WERI-Rb-1 (cell line): ENCODE results near the gene RIPPLY2.

Experiments used
- DNase-seq: peaks from one replicate; pipeline ENCODE4 v3.0.0-alpha.2; 2020
- H3K27ac ChIP-seq: fragments of 250-450 bp; sonication (Bioruptor Pico); 2 replicates; pipeline ENCODE4 v1.5.1; 2020; ENCODE audit warnings: mild to moderate bottlenecking, moderate library complexity
- H3K27me3 ChIP-seq: fragments of 250-450 bp; sonication (Bioruptor Pico); 2 replicates; pipeline ENCODE4 v1.5.1; 2021; ENCODE audit warnings: mild to moderate bottlenecking, low read depth, moderate library complexity; ENCODE audit not compliant: insufficient read depth, severe bottlenecking
- H3K36me3 ChIP-seq: fragments of 250-450 bp; sonication (Bioruptor Pico); 2 replicates; pipeline ENCODE4 v1.5.1; 2020; ENCODE audit warnings: mild to moderate bottlenecking, moderate library complexity
- H3K4me3 ChIP-seq: 2 replicates; pipeline ENCODE4 v1.5.1; 2011; ENCODE audit warnings: low read depth, mild to moderate bottlenecking, control low read depth, low read length
- H3K9me3 ChIP-seq: fragments of 250-450 bp; sonication (Bioruptor Pico); 2 replicates; pipeline ENCODE4 v1.5.1; 2021; ENCODE audit warnings: mild to moderate bottlenecking, moderate library complexity; ENCODE audit not compliant: severe bottlenecking
- CTCF ChIP-seq: IDR thresholded peaks from 2 replicates; pipeline ENCODE4 v1.5.1; 2011; ENCODE audit warnings: low read depth, mild to moderate bottlenecking, control low read depth, inconsistent platforms, low read length

RIPPLY2 gene

GRCh38 chr6:83872386-83873118, 19.4 kb downstream of the RIPPLY2 start:
- Histone ChIP-seq H3K4me3 (no peak overlapping the region), H3K36me3 (peaks cover 10% of the 10 kb centered on the region), H3K9me3 (no peaks in the 10 kb centered on the region), H3K27me3 (no peaks in the 10 kb centered on the region), H3K27ac (no peak overlapping the region)
- no peak for TF ChIP-seq CTCF
- DNase-seq, result no peak

GRCh38 chr6:83873869-83874268, 20.7 kb downstream of the RIPPLY2 start:
- no peak for TF ChIP-seq CTCF
- Histone ChIP-seq H3K36me3 (peaks cover 3% of the 10 kb centered on the region; the same call in 1 of the 2 replicates), H3K4me3 (no peak overlapping the region), H3K27ac (no peak overlapping the region), H3K27me3 (no peaks in the 10 kb centered on the region), H3K9me3 (no peaks in the 10 kb centered on the region)
- no peak for DNase-seq

DNA sequence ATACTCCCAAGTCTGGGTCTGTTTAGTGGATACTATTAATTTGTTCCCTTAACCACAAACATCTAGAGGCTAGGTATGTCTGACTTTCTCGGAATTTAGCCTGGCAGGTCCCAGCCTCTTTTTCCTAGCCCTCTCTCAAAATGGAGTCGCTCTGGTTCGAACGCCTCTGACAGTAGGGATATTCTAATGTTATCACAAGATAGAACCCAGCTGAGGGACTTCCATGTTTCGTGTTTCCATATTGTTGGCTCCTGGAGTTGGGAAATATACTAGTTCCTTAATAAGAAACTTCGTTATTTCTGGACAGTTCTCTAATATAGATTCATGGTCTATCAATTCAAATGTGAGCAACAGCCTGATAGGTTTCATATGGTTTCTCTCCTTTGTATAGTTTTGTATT, 22.7 kb downstream of the RIPPLY2 start:
- TF ChIP-seq CTCF, result no peak

DNA sequence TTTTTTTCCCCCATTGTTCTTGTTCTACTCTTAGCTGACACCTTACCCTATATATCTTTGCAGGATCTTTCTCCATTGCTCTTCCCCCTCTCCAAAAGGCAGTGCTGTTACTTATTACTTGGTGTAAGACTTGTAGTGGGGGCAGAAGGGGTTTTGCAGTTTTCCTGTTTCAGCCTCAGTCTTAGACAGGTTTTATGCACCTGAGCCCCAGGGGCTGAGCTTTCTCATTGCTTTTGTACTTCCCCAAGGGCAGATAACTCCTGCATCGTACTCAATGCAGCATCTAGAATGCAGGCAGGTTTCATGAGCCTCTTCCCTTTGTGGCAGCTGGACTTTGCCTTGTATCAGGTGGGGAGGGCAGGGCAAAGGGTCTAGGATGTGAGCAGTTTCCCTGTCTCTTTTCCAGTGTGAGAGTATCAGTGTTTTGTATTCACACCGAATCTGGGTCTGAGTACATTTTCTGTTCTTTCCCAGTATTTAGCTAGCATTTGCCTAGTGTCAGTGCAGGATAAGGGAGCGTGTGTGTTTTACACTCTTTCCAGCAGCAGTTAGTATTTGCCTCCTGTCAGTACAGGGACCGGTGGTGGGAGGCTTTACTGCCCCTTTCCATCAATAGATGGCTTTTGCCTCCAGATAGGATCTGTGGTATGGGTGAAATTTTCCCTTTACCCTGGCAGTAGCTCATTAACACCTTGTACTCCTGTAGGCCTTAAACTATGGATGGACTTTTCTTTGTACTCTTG, 25.9 kb downstream of the RIPPLY2 start:
- Histone ChIP-seq H3K9me3 (no peaks in the 10 kb centered on the region), H3K36me3 (no peaks in the 10 kb centered on the region), H3K4me3 (no peak overlapping the region), H3K27ac (no peak overlapping the region), H3K27me3 (no peaks in the 10 kb centered on the region)
- DNase-seq, result no peak
- no peak for TF ChIP-seq CTCF

More for the DNA sequence above, 22.7 kb downstream of the RIPPLY2 start:
- Histone ChIP-seq H3K36me3 (no peaks in the 10 kb centered on the region; the same call in 1 of the 2 replicates), H3K4me3 (no peak overlapping the region), H3K27ac (no peak overlapping the region), H3K27me3 (no peaks in the 10 kb centered on the region), H3K9me3 (no peaks in the 10 kb centered on the region)
- no peak for DNase-seq

GRCh38 chr6:83879746-83880145, 26.6 kb downstream of the RIPPLY2 start:
- TF ChIP-seq CTCF, result no peak
- DNase-seq, result no peak
- Histone ChIP-seq H3K27me3 (no peaks in the 10 kb centered on the region), H3K9me3 (no peaks in the 10 kb centered on the region), H3K4me3 (no peak overlapping the region), H3K27ac (no peak overlapping the region), H3K36me3 (no peaks in the 10 kb centered on the region)
